Hepatocyte (in vitro differentiated cells): ENCODE results near the gene AOPEP. TPM values are rescaled to one million over a fixed set of nuclear protein-coding genes. Genes with fewer than 3 reads are reported as not detected.
A peak's percentile ranks its signal among the peaks of the same experiment; 100 is the strongest.
"Not testable (repeated sequence)": the region's sequence is repeated elsewhere in the genome, so short reads cannot be mapped to it uniquely, and the experiment has no call there.

ENCODE experiments used
- DNase-seq: peaks from one replicate; pipeline ENCODE4 v3.0.0-alpha.2; 2016; ENCODE audit warnings: low spot score
- H2AFZ ChIP-seq: fragments of 200-600 bp; sonication (generic); 2 replicates; pipeline ENCODE4 v1.6.0; 2016; ENCODE audit warnings: antibody characterized with exemption, mild to moderate bottlenecking
- H3K27ac ChIP-seq: fragments of 200-600 bp; sonication (generic); 2 replicates; pipeline ENCODE4 v1.5.1; 2016; ENCODE audit warnings: mild to moderate bottlenecking
- H3K27me3 ChIP-seq: fragments of 200-600 bp; sonication (generic); 2 replicates; pipeline ENCODE4 v1.6.1; 2016
- H3K36me3 ChIP-seq: fragments of 200-600 bp; sonication (generic); replicated peaks from 2 replicates; pipeline ENCODE4 v1.5.1; 2016; ENCODE audit warnings: low read depth; ENCODE audit not compliant: insufficient read depth
- H3K4me1 ChIP-seq: fragments of 200-600 bp; sonication (generic); 2 replicates; pipeline ENCODE4 v1.5.1; 2016; ENCODE audit warnings: mild to moderate bottlenecking, moderate library complexity; ENCODE audit not compliant: insufficient read depth
- H3K4me2 ChIP-seq: fragments of 200-600 bp; sonication (generic); 2 replicates; pipeline ENCODE4 v1.6.0; 2016
- H3K4me3 ChIP-seq: fragments of 200-600 bp; sonication (generic); 2 replicates; pipeline ENCODE4 v1.5.1; 2016; ENCODE audit warnings: mild to moderate bottlenecking
- H3K79me2 ChIP-seq: fragments of 200-600 bp; sonication (generic); 2 replicates; pipeline ENCODE4 v1.6.0; 2017; ENCODE audit warnings: mild to moderate bottlenecking
- H3K9me2 ChIP-seq: fragments of 200-600 bp; sonication (generic); replicated peaks from 2 replicates; pipeline ENCODE4 v1.6.0; 2017; ENCODE audit warnings: mild to moderate bottlenecking; ENCODE audit not compliant: insufficient read depth
- H3K9me3 ChIP-seq: fragments of 200-600 bp; sonication (generic); 2 replicates; pipeline ENCODE4 v1.5.1; 2016; ENCODE audit warnings: low read depth, mild to moderate bottlenecking
- H4K20me1 ChIP-seq: fragments of 200-600 bp; sonication (generic); 2 replicates; pipeline ENCODE4 v1.6.0; 2016; ENCODE audit warnings: mild to moderate bottlenecking; ENCODE audit not compliant: insufficient read depth, poor library complexity, severe bottlenecking
- CTCF ChIP-seq: fragments of 200-600 bp; sonication (generic); IDR thresholded peaks from 2 replicates; pipeline ENCODE4 v1.5.1; 2016; ENCODE audit warnings: antibody characterized with exemption, mild to moderate bottlenecking; ENCODE audit not compliant: poor library complexity
- EZH2 ChIP-seq: fragments of 200-600 bp; sonication (generic); IDR thresholded peaks from 2 replicates; pipeline ENCODE4 v1.6.1; 2016; ENCODE audit warnings: antibody characterized with exemption, mild to moderate bottlenecking, borderline replicate concordance
- EZH2phosphoT487 ChIP-seq: fragments of 200-600 bp; sonication (generic); IDR thresholded peaks from one replicate; pipeline ENCODE4 v1.6.1; 2018; ENCODE audit warnings: antibody characterized with exemption, mild to moderate bottlenecking, low read depth, moderate library complexity; ENCODE audit not compliant: unreplicated experiment, severe bottlenecking
- WGBS: methylation state at CpG from one replicate; pipeline ENCODE4 v1.1.6; 2016; ENCODE audit warnings: low lambda C conversion rate; ENCODE audit errors: missing lambda C conversion rate; 5-methylcytosine and 5-hydroxymethylcytosine counted together
- polyA plus RNA-seq: library from polyadenylated mRNA; unstranded; fragments of >200 nt; fragmentation: Nextera tagmentation; extraction: Ambion mirVana; gene quantifications from 2 replicates; pipeline ENCODE4 v1.2.1, GENCODE V29; 2016
- total RNA-seq: library from RNA; depleted of rRNA; stranded (reverse); fragments of >200 nt; gene quantifications from 2 replicates; pipeline ENCODE4 v1.2.3, GENCODE V29; 2014

The AOPEP gene
- total and polyA plus RNA-seq, 2 experiments from 2014 or later, result 82.8 to 101 TPM

- Histone ChIP-seq H3K4me1 (peaks cover 54% of the 10 kb centered on the region), H4K20me1 (no peaks in the 10 kb centered on the region), H3K79me2 (peaks cover 26% of the 10 kb centered on the region), H3K27me3 (no peaks in the 10 kb centered on the region), H3K9me2 (no peaks in the 10 kb centered on the region), H3K4me3 (no peak overlapping the region), H3K36me3 (no peaks in the 10 kb centered on the region), H3K4me2 (peak overlapping the region; percentile 49), H3K9me3 (no peaks in the 10 kb centered on the region), H2AFZ (peak overlapping the region; percentile 3), H3K27ac (peak overlapping the region; percentile 87)
- no peak for DNase-seq
- WGBS, result 57% methylated on average over 3 of the region's 3 CpGs
- TF ChIP-seq EZH2phosphoT487 (no peak), EZH2 (no peak), CTCF (no peak)
Measured at GRCh38 chr9:94826644-94827410, 100.3 kb downstream of the AOPEP start.

- peaks cover 45% of the 10 kb centered on the region for H3K4me1 ChIP-seq
- H3K4me2 ChIP-seq, result peak overlapping the region; percentile 49
- TF ChIP-seq EZH2 (no peak), EZH2phosphoT487 (no peak), CTCF (no peak)
- no peaks in the 10 kb centered on the region for H3K9me3 ChIP-seq
- H2AFZ ChIP-seq, result peak overlapping the region; percentile 3
- H3K9me2 ChIP-seq, result no peaks in the 10 kb centered on the region
- no peaks in the 10 kb centered on the region for H4K20me1 ChIP-seq
- no peak overlapping the region for H3K4me3 ChIP-seq
- DNase-seq, result peak; percentile 42
- H3K27me3 ChIP-seq, result no peaks in the 10 kb centered on the region
- no peaks in the 10 kb centered on the region for H3K36me3 ChIP-seq
- peak overlapping the region; percentile 87 for H3K27ac ChIP-seq
- H3K79me2 ChIP-seq, result peaks cover 26% of the 10 kb centered on the region
- 39% methylated on average over 8 of the region's 8 CpGs for WGBS
Measured at GRCh38 chr9:94827584-94828304, 101.2 kb downstream of the AOPEP start.

GRCh38 chr9:94829380-94830070, 103.0 kb downstream of the AOPEP start:
- 90% methylated on average over 4 of the region's 4 CpGs for WGBS
- H4K20me1 ChIP-seq, result no peaks in the 10 kb centered on the region
- no peaks in the 10 kb centered on the region for H3K36me3 ChIP-seq
- H3K4me1 ChIP-seq, result peaks cover 38% of the 10 kb centered on the region
- no peak overlapping the region for H3K4me2 ChIP-seq
- H3K9me3 ChIP-seq, result no peaks in the 10 kb centered on the region
- H3K27me3 ChIP-seq, result no peaks in the 10 kb centered on the region
- no peak overlapping the region for H3K27ac ChIP-seq
- H3K79me2 ChIP-seq, result peaks cover 28% of the 10 kb centered on the region
- H3K9me2 ChIP-seq, result no peaks in the 10 kb centered on the region
- no peak overlapping the region for H3K4me3 ChIP-seq
- TF ChIP-seq EZH2phosphoT487 (no peak), EZH2 (no peak), CTCF (no peak)
- no peak for DNase-seq
- no peak overlapping the region for H2AFZ ChIP-seq

- H3K27me3 ChIP-seq, H3K4me3 ChIP-seq, H3K4me2 ChIP-seq, H4K20me1 ChIP-seq, H3K9me3 ChIP-seq, H2AFZ ChIP-seq, H3K27ac ChIP-seq, H3K36me3 ChIP-seq, H3K9me2 ChIP-seq, DNase-seq: not testable (repeated sequence)
- peaks cover 31% of the 10 kb centered on the region for H3K79me2 ChIP-seq
- WGBS, result 55% methylated on average over 3 of the region's 3 CpGs
- H3K4me1 ChIP-seq, result peaks cover 32% of the 10 kb centered on the region
Measured at GRCh38 chr9:94830071-94830604, 103.6 kb downstream of the AOPEP start.
